AG09309 (cell line): ENCODE measurements around the gene AFAP1L2.

Experiments used
- DNase-seq: peaks from one replicate; pipeline ENCODE4 v3.0.0-alpha.2; 2010; ENCODE audit warnings: low read depth
- H3K4me3 ChIP-seq: 2 replicates; pipeline ENCODE4 v1.5.1; 2011; ENCODE audit warnings: mild to moderate bottlenecking, low read depth, low read length, moderate library complexity; ENCODE audit not compliant: control insufficient read depth
- CTCF ChIP-seq: IDR thresholded peaks from 2 replicates; pipeline ENCODE4 v1.5.1; 2011; ENCODE audit warnings: mild to moderate bottlenecking, low read depth, low read length, inconsistent platforms; ENCODE audit not compliant: insufficient read depth, control insufficient read depth; ENCODE audit errors: missing control alignments

AFAP1L2 gene

GRCh38 chr10:114250716-114251115 lies 153.6 kb downstream of the AFAP1L2 start:
- TF ChIP-seq CTCF = no peak
- no peak for DNase-seq
- no peak overlapping the region for H3K4me3 ChIP-seq

DNA sequence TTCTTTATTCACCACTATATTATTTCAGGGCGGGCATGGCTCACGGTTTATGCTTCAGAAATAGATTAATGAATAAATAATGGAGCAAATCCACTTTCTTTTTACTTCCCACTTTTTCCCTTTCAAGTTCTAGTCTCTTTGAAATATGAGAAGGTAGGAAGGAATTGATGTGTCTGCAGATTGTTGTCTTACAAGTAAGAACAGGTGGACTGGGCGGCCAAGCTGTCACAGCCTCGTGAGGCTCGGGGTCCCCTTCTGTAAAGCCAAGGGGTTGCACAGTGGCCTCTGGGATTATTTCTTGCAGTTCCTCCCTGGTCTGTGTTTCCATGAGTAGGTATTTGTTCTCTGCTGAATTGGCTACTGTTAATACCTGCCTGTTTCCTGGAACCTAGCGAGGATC lies 154.1 kb downstream of the AFAP1L2 start:
- H3K4me3 ChIP-seq = no peak overlapping the region
- no peak for DNase-seq
- TF ChIP-seq CTCF = no peak

DNA sequence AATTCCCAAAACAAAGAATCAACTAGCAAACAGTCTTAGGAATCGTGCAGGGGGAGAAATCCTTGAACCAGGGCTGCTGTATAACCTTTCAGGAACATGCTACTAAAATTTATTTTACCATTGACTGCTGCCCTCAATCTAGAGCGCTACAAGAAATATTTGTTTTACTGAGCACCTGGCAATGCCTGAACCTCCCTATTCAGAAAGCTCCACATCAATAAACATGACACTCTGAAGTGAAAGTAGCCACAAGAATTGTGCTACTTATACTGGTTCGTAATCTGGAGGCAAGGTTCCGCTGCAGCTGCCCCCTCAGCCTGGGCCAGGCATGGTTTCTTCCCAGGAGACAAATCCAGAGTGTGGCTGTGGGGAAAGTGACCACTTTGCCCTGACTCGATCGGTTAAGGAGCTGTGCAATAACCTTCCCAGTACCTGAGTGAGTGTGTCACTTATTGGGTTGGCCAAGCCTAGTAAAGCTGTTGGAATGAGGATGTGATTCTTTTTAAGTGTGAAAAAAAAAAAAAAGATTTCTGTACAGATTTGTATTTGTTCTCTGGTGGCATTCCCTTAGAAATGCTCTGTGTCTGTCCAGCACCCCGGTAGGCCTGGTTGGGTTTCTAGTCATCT lies 157.5 kb downstream of the AFAP1L2 start:
- DNase-seq = no peak
- TF ChIP-seq CTCF = no peak
- no peak overlapping the region for H3K4me3 ChIP-seq

GRCh38 chr10:114245121-114245791 lies 159.0 kb downstream of the AFAP1L2 start:
- DNase-seq = no peak
- TF ChIP-seq CTCF = no peak
- H3K4me3 ChIP-seq = no peak overlapping the region
